ENCODE results near the gene GPLD1. TPM values are rescaled to one million over a fixed set of nuclear protein-coding genes. Genes with fewer than 3 reads are reported as not detected.

GPLD1 gene
- total RNA-seq, 1 donor, result 0.72 TPM

DNA sequence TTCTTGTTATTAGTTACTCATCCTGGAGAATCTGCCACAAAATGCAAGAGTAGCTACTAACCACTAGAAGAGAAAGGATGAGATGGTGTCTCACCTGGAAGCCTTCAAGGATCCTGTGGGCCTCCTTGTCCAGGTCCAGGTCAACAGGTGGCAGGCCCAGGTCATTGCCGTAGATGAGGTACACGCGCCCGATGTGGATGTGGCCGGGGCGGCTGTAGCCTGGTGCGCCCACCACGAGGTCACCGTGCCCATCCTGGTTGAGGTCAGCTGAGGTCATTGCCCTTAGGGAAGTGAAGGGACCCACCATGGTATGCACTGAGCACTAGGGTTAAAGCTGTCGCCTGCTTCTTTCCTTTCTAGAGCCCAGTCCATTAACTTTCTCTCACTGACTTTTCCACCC lies 35.5 kb downstream of the GPLD1 start:
- Histone ChIP-seq H3K4me3 (ENCODE audit: insufficient read depth, low read length) (no peak overlapping the region), H3K79me2 (ENCODE audit: insufficient read depth, low read length) (no peaks in the 10 kb centered on the region), H3K4me2 (ENCODE audit: insufficient read depth, low read length) (no peak overlapping the region), H4K20me1 (ENCODE audit: insufficient read depth, low read length) (no peaks in the 10 kb centered on the region), H2AFZ (ENCODE audit: low read length) (no peak overlapping the region), H3K9me3 (ENCODE audit: low read depth, low read length) (no peaks in the 10 kb centered on the region), H3K27me3 (ENCODE audit: insufficient read depth, low read length) (no peaks in the 10 kb centered on the region), H3K27ac (ENCODE audit: low read depth, low read length) (no peak overlapping the region), H3K4me1 (ENCODE audit: insufficient read depth, low read length) (no peaks in the 10 kb centered on the region), H3K36me3 (ENCODE audit: insufficient read depth, low read length) (no peaks in the 10 kb centered on the region)
- TF ChIP-seq, protein P1, sequence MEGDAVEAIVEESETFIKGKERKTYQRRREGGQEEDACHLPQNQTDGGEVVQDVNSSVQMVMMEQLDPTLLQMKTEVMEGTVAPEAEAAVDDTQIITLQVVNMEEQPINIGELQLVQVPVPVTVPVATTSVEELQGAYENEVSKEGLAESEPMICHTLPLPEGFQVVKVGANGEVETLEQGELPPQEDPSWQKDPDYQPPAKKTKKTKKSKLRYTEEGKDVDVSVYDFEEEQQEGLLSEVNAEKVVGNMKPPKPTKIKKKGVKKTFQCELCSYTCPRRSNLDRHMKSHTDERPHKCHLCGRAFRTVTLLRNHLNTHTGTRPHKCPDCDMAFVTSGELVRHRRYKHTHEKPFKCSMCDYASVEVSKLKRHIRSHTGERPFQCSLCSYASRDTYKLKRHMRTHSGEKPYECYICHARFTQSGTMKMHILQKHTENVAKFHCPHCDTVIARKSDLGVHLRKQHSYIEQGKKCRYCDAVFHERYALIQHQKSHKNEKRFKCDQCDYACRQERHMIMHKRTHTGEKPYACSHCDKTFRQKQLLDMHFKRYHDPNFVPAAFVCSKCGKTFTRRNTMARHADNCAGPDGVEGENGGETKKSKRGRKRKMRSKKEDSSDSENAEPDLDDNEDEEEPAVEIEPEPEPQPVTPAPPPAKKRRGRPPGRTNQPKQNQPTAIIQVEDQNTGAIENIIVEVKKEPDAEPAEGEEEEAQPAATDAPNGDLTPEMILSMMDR (IDR thresholded peaks at IDR 0.05; ENCODE audit: extremely low read depth, low read depth, low read length), result no peak
- DNase-seq (ENCODE audit: insufficient read length, low spot score, missing footprints), result peak; percentile 22

DNA sequence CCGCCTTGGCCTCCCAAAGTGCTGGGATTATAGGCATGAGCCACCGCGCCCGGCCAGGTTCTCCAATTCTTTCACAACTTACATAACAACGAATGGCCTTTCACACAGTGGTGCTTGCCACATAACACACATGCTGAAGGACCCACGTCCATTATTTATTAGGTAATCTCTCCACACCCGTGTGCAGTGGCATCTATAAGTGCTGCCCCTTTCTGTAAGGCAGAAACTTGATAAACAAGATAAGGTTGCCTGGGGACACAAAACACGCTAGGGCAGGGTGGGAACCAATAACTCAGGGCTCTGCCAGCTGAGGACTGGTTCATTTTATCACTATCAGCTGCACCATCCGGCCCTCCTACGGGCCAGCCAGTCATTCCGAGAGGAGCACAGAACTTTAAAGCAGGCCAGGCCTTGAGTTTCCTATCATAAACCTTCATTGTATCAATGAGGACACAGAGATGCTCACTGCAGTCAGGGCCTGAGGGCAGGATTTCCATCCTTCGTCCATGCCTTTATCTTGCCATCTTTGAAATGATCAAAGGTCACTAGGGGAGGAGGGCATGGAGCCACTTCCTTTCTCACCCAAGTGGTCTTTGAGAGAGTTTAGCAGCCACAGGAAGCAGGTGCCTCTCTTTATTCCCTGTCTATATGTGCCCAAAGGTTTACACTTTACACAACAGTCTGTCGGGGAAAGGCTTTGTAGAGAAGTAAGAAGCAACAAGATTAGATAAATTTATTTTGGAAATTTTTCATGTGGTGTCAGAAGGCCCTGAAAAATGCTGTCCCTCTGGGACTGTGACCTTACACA lies 37.6 kb downstream of the GPLD1 start:
- H3K36me3 ChIP-seq (ENCODE audit: insufficient read depth, low read length), result no peaks in the 10 kb centered on the region

DNA sequence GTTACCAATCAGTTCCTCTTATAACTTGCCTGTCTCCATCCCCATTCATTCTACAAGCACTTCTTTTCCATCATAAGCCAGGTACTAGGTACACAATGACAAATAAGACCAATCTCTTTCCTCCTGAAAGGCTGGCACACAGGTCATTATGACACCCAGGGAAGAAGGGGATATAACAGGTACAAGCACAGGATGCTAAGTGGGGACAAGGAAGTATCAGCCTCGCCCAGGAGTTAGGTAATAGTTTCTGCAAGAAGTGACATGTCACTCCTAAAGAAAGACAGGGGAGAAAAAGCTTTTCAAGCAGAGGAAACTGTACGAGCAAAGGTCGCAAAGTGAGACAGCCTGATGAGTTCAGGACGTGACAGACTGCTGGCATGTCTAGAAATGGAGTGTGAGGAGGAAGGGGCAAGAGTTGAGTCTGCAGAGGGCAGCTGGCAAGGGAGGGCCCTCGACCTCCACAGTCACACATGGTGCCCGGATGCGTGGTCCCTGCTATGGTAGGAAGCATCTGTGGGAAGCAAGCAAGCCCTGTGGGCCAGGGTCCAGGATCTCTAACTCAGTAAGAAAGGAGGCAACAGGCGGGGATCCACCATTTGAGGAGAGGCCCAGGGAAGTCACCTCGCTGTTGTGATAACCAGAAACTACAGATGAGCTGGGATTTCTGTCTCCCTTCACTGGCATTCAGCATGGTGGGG lies 40.4 kb downstream of the GPLD1 start:
- Histone ChIP-seq H4K20me1 (ENCODE audit: insufficient read depth, low read length) (no peaks in the 10 kb centered on the region), H3K27me3 (ENCODE audit: insufficient read depth, low read length) (no peaks in the 10 kb centered on the region), H2AFZ (ENCODE audit: low read length) (no peak overlapping the region), H3K4me1 (ENCODE audit: insufficient read depth, low read length) (no peaks in the 10 kb centered on the region), H3K79me2 (ENCODE audit: insufficient read depth, low read length) (no peaks in the 10 kb centered on the region), H3K27ac (ENCODE audit: low read depth, low read length) (no peak overlapping the region), H3K4me3 (ENCODE audit: insufficient read depth, low read length) (no peak overlapping the region), H3K9me3 (ENCODE audit: low read depth, low read length) (no peaks in the 10 kb centered on the region), H3K4me2 (ENCODE audit: insufficient read depth, low read length) (no peak overlapping the region), H3K36me3 (ENCODE audit: insufficient read depth, low read length) (no peaks in the 10 kb centered on the region)
- TF ChIP-seq, protein P1 (IDR thresholded peaks at IDR 0.05; ENCODE audit: extremely low read depth, low read depth, low read length), result no peak
- no peak for DNase-seq (ENCODE audit: insufficient read length, low spot score, missing footprints)

More for the DNA sequence above, 37.6 kb downstream of the GPLD1 start:
- no peaks in the 10 kb centered on the region for H3K4me1 ChIP-seq (ENCODE audit: insufficient read depth, low read length)
- H3K4me3 ChIP-seq (ENCODE audit: insufficient read depth, low read length), result no peak overlapping the region
- H3K27ac ChIP-seq (ENCODE audit: low read depth, low read length), result no peak overlapping the region
- no peak overlapping the region for H3K4me2 ChIP-seq (ENCODE audit: insufficient read depth, low read length)
- H3K9me3 ChIP-seq (ENCODE audit: low read depth, low read length), result no peaks in the 10 kb centered on the region
- no peaks in the 10 kb centered on the region for H4K20me1 ChIP-seq (ENCODE audit: insufficient read depth, low read length)
- TF ChIP-seq, protein P1 (IDR thresholded peaks at IDR 0.05; ENCODE audit: extremely low read depth, low read depth, low read length), result no peak
- no peak overlapping the region for H2AFZ ChIP-seq (ENCODE audit: low read length)
- DNase-seq (ENCODE audit: insufficient read length, low spot score, missing footprints), result peak; percentile 13
- no peaks in the 10 kb centered on the region for H3K27me3 ChIP-seq (ENCODE audit: insufficient read depth, low read length)
- no peaks in the 10 kb centered on the region for H3K79me2 ChIP-seq (ENCODE audit: insufficient read depth, low read length)

DNA sequence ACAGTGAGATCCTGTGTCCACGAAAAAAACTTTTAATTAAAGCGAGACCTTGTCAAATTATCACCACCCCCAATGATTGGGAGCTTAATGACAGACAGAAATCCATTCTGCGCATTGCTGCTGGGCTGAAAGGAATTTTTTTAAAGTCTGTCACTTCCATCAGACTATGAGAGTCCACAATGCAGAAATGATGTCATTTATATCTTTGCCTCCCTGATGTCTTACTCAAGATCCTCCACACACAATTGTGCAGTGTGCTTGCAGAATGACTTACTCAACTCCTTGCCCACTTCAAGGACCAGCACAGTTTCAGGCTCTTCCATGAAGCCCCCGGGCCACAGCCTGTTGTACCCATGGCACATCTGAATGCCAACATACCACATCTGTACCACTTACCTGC lies 41.0 kb downstream of the GPLD1 start:
- Histone ChIP-seq H3K4me2 (ENCODE audit: insufficient read depth, low read length) (no peak overlapping the region), H2AFZ (ENCODE audit: low read length) (no peak overlapping the region), H3K27me3 (ENCODE audit: insufficient read depth, low read length) (no peaks in the 10 kb centered on the region), H4K20me1 (ENCODE audit: insufficient read depth, low read length) (no peaks in the 10 kb centered on the region), H3K79me2 (ENCODE audit: insufficient read depth, low read length) (no peaks in the 10 kb centered on the region), H3K27ac (ENCODE audit: low read depth, low read length) (no peak overlapping the region), H3K4me3 (ENCODE audit: insufficient read depth, low read length) (no peak overlapping the region), H3K4me1 (ENCODE audit: insufficient read depth, low read length) (no peaks in the 10 kb centered on the region), H3K9me3 (ENCODE audit: low read depth, low read length) (no peaks in the 10 kb centered on the region), H3K36me3 (ENCODE audit: insufficient read depth, low read length) (no peaks in the 10 kb centered on the region)
- DNase-seq (ENCODE audit: insufficient read length, low spot score, missing footprints), result no peak
- TF ChIP-seq, protein P1 (IDR thresholded peaks at IDR 0.05; ENCODE audit: extremely low read depth, low read depth, low read length), result no peak
